GM12873 (cell line): ENCODE measurements around the gene SLCO1B1.

ENCODE experiments used
- CTCF ChIP-seq: IDR thresholded peaks from 2 replicates; pipeline ENCODE4 v1.5.1; 2012; ENCODE audit warnings: low read depth, mild to moderate bottlenecking, moderate library complexity, low read length, control low read depth; ENCODE audit not compliant: insufficient read depth; ENCODE audit errors: missing control alignments

Gene SLCO1B1

GRCh38 chr12:21234395-21234794, 103.4 kb downstream of the SLCO1B1 start:
- no peak for TF ChIP-seq CTCF

- no peak for TF ChIP-seq CTCF
These were observed 108.9 kb downstream of the SLCO1B1 start for GRCh38 chr12:21239866-21240265.

GRCh38 chr12:21248679-21249078, 117.7 kb downstream of the SLCO1B1 start:
- no peak for TF ChIP-seq CTCF

GRCh38 chr12:21252070-21252469, 121.1 kb downstream of the SLCO1B1 start:
- no peak for TF ChIP-seq CTCF

- no peak for TF ChIP-seq CTCF
These were observed 126.2 kb downstream of the SLCO1B1 start for GRCh38 chr12:21257172-21257571.

GRCh38 chr12:21264232-21264631, 133.2 kb downstream of the SLCO1B1 start:
- TF ChIP-seq CTCF = no peak

- no peak for TF ChIP-seq CTCF
These were observed 134.9 kb downstream of the SLCO1B1 start for GRCh38 chr12:21265932-21266331.
